ENCODE measurements around the gene MAGED4. TPM values are rescaled to one million over a fixed set of nuclear protein-coding genes. Genes with fewer than 3 reads are reported as not detected.
"Not testable (repeated sequence)": the region's sequence is repeated elsewhere in the genome, so short reads cannot be mapped to it uniquely, and the experiment has no call there.

Gene MAGED4
- total RNA-seq, 1 donor from 2014 or later = 15.1 TPM

- not testable (repeated sequence) for H3K9me3 ChIP-seq (ENCODE audit: control insufficient read depth in 3 of 3, low read length in 3 of 3); H3K4me1 ChIP-seq (ENCODE audit: control insufficient read depth in 3 of 3, insufficient read depth in 3 of 3, low read length in 3 of 3); H3K27me3 ChIP-seq (ENCODE audit: control insufficient read depth in 3 of 3, insufficient read depth in 3 of 3, low read length in 3 of 3); H3K4me3 ChIP-seq (ENCODE audit: low read length in 3 of 3); H3K27ac ChIP-seq (ENCODE audit: low read depth, low read length); H3K9ac ChIP-seq (ENCODE audit: low read depth in 1 of 3, low read length in 3 of 3); H3K36me3 ChIP-seq (ENCODE audit: control insufficient read depth in 3 of 3, insufficient read depth in 3 of 3, low read length in 3 of 3)
Observed at GRCh38 chrX:52211405-52211804, 26.7 kb downstream of the MAGED4 start.

- H3K9ac ChIP-seq (ENCODE audit: low read depth in 1 of 3, low read length in 3 of 3) = no peak overlapping the region
- no peaks in the 10 kb centered on the region for H3K9me3 ChIP-seq (ENCODE audit: control insufficient read depth in 3 of 3, low read length in 3 of 3)
- H3K27me3 ChIP-seq (ENCODE audit: control insufficient read depth in 3 of 3, insufficient read depth in 3 of 3, low read length in 3 of 3) = no peaks in the 10 kb centered on the region
- H3K4me3 ChIP-seq (ENCODE audit: low read length in 3 of 3) = no peak overlapping the region
- H3K27ac ChIP-seq (ENCODE audit: low read depth, low read length) = no peak overlapping the region
- no peaks in the 10 kb centered on the region for H3K36me3 ChIP-seq (ENCODE audit: control insufficient read depth in 3 of 3, insufficient read depth in 3 of 3, low read length in 3 of 3)
- H3K4me1 ChIP-seq (ENCODE audit: control insufficient read depth in 3 of 3, insufficient read depth in 3 of 3, low read length in 3 of 3) = no peaks in the 10 kb centered on the region
Observed at GRCh38 chrX:52213276-52213675, 28.6 kb downstream of the MAGED4 start.

- Histone ChIP-seq H3K36me3 (ENCODE audit: control insufficient read depth in 3 of 3, insufficient read depth in 3 of 3, low read length in 3 of 3) (no peaks in the 10 kb centered on the region), H3K9me3 (ENCODE audit: control insufficient read depth in 3 of 3, low read length in 3 of 3) (no peaks in the 10 kb centered on the region), H3K27ac (ENCODE audit: low read depth, low read length) (no peak overlapping the region), H3K4me1 (ENCODE audit: control insufficient read depth in 3 of 3, insufficient read depth in 3 of 3, low read length in 3 of 3) (no peaks in the 10 kb centered on the region), H3K4me3 (ENCODE audit: low read length in 3 of 3) (no peak overlapping the region), H3K9ac (ENCODE audit: low read depth in 1 of 3, low read length in 3 of 3) (no peak overlapping the region), H3K27me3 (ENCODE audit: control insufficient read depth in 3 of 3, insufficient read depth in 3 of 3, low read length in 3 of 3) (no peaks in the 10 kb centered on the region)
Observed at GRCh38 chrX:52216541-52216940, 31.9 kb downstream of the MAGED4 start.

GRCh38 chrX:52217494-52218160, 32.9 kb downstream of the MAGED4 start:
- no peaks in the 10 kb centered on the region for H3K9me3 ChIP-seq (ENCODE audit: control insufficient read depth in 3 of 3, low read length in 3 of 3)
- no peak overlapping the region for H3K9ac ChIP-seq (ENCODE audit: low read depth in 1 of 3, low read length in 3 of 3)
- no peak overlapping the region for H3K4me3 ChIP-seq (ENCODE audit: low read length in 3 of 3)
- no peaks in the 10 kb centered on the region for H3K27me3 ChIP-seq (ENCODE audit: control insufficient read depth in 3 of 3, insufficient read depth in 3 of 3, low read length in 3 of 3)
- no peaks in the 10 kb centered on the region for H3K36me3 ChIP-seq (ENCODE audit: control insufficient read depth in 3 of 3, insufficient read depth in 3 of 3, low read length in 3 of 3)
- no peaks in the 10 kb centered on the region for H3K4me1 ChIP-seq (ENCODE audit: control insufficient read depth in 3 of 3, insufficient read depth in 3 of 3, low read length in 3 of 3)
- H3K27ac ChIP-seq (ENCODE audit: low read depth, low read length) = no peak overlapping the region

- Histone ChIP-seq H3K27ac (ENCODE audit: low read depth, low read length) (no peak overlapping the region), H3K9me3 (ENCODE audit: control insufficient read depth in 3 of 3, low read length in 3 of 3) (no peaks in the 10 kb centered on the region), H3K9ac (ENCODE audit: low read depth in 1 of 3, low read length in 3 of 3) (no peak overlapping the region), H3K27me3 (ENCODE audit: control insufficient read depth in 3 of 3, insufficient read depth in 3 of 3, low read length in 3 of 3) (no peaks in the 10 kb centered on the region), H3K4me1 (ENCODE audit: control insufficient read depth in 3 of 3, insufficient read depth in 3 of 3, low read length in 3 of 3) (no peaks in the 10 kb centered on the region), H3K36me3 (ENCODE audit: control insufficient read depth in 3 of 3, insufficient read depth in 3 of 3, low read length in 3 of 3) (no peaks in the 10 kb centered on the region), H3K4me3 (ENCODE audit: low read length in 3 of 3) (no peak overlapping the region)
Observed at GRCh38 chrX:52220936-52221335, 36.2 kb downstream of the MAGED4 start.

Small RNAs within 50 kb of the gene (small RNA-seq; reads per million reads assigned to genes)
- gene SNORA11D = not detected

Other genes starting within 250 kb of the MAGED4 start
- gene MAGED4B, start 115.7 kb upstream of the MAGED4 start, total RNA-seq = 27.7 TPM
- gene XAGE2, start 184.1 kb downstream of the MAGED4 start, total RNA-seq = not detected